Activated gamma-delta T cell treated with Interleukin-2 at 50 U/mL for 16 hours (primary cell): ENCODE measurements around the gene RANBP3.

ENCODE experiments used
- DNase-seq: peaks from one replicate; pipeline ENCODE4 v3.0.0-alpha.2; 2020

RANBP3 gene

DNA sequence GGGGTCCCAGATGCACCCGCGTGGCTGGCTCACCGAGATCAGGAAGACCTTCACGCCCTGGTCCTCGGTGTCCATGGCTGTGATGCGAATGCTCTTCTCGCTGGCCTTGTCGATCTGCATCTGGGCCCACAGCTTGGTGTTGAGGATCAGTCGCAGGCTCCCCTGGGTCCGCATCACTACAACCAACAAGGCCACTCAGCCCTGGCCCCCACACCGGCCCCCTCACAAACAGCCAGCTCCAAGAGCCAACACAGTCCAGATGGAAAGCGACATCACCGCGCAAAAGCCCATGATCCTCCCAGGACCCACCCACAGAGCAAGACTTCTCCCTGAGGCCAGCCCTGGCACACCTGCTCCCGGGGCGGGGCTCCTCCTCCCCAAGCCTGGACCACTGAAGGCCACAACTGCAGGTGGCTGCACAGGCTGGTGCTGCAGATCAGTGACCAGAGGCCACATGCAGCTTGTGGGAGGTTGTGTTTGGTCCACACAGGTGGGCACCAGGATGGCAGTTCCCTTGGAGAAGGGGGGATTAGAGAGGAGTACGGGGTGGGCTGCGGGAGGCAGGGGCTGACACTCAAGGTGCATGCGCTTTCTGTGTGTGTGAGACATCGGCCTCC, 59.4 kb downstream of the RANBP3 start:
- no peak for DNase-seq

DNA sequence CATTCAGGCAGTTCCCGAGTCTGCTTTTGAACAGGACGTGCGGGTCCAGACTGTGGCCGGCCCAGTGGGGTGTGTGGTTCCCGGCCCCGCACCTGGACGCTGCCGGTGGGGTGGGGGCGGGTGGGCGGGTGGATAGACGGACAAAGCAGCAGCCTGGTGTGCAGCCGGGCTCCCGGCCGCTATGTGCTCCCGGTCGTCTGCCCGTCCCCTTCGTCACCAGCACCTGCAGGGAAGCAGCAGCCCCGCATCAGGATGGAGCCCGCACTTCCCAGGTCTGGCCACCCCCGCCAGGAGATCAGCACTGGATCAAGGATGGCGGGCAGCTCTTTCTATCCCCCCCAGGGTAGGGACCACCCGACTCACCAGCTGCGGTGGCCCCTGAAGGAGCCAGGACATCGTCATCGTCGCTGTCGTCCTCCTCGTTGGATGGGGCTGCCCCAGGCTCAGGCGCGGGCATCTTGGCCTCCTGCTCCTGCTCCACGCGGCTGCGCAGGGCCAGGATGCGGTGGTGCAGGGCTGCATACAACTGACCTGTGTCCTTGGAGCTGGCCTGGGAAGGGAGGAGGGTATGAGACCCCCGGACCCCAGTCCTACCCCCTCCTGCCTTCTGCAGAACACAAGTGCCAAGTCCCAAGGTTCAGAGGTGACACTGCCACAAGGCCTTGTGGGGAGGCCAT, 60.4 kb downstream of the RANBP3 start:
- no peak for DNase-seq

DNA sequence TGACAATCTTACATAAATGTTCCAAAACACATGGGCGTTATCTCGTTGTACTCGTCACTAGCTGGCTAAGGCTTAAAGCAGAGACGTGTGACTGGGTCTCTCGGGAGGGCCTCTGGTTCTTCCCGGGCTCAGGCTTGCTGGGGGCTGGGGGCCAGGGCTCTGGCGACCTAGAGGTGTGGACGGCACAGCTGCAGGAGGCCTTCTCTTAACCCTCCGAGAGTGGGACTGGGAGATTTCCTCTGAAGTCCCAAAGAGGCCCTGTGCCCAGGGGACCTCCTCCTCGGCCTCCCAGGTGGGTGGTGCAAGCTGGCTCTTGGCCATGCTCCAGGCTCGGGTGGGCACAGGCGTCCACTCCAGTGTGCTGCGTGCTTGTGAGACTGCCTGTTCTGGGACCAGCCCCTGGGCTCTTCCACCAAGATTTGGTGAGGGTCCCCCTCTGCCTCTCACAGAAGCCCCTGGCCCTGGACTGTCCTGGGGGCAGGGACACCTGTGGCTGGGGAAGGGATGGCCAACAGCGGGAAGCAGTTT, 61.7 kb downstream of the RANBP3 start:
- no peak for DNase-seq

DNA sequence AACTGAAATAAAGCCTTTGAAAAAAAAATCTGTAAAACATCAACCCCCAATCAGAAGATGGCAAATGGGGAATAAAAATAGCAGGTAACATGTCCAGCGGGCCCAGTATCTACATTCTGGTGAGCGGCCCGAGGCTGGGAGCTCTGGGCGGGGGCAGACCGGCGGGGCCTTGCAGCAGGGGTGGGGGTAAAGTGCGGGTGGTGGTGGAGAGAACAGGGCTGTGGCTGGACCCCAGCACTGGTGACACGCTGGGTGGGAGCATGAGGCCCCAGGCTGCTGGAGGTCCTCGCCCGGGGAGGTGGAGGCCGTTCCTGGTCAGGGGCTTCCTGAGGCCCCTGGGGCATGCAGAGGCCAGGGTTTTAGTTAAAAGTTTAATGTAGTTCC, 62.2 kb downstream of the RANBP3 start:
- DNase-seq: no peak

DNA sequence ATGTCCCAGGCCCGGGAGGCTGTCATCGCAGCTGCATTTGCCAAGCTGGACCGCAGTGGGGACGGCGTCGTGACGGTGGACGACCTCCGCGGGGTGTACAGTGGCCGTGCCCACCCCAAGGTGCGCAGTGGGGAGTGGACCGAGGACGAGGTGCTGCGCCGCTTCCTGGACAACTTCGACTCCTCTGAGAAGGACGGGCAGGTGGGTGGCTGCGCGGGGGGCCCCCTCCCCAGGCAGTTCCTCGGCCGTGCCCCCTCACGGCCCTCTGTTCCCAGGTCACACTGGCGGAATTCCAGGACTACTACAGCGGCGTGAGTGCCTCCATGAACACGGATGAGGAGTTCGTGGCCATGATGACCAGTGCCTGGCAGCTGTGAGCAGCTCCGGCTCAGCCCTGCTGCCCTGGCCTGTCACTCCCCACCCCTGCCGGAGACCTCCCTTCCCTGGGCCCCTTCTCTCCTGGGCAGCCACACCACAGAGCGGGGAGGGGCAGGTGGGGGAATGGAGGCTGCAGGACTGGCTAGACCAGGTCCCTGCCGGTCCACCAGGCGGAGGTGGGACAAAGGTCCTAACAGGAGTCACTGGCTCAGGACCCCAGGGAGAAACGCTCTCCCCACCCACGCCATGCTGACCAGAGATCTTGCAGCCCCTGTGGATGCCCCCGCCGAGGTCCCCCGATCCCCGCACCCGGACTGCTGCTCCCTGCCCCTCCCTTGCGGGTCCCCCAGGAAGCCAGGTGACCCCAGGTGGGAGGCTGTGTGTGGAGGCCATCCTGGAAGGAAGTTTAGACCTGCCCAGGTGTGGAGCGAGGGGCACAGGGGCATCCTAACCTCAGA, 62.8 kb downstream of the RANBP3 start:
- DNase-seq: no peak

DNA sequence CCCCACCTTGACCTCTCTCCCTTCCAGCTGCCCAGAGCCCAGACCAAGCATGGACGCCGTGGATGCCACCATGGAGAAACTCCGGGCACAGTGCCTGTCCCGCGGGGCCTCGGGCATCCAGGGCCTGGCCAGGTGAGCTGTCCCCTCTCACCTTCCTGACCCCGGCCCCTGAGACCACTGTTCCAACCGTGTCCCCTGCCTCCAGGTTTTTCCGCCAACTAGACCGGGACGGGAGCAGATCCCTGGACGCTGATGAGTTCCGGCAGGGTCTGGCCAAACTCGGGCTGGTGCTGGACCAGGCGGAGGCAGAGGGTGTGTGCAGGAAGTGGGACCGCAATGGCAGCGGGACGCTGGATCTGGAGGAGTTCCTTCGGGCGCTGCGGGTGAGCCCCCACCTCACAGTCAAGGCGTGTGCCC, 63.6 kb downstream of the RANBP3 start:
- DNase-seq: no peak

DNA sequence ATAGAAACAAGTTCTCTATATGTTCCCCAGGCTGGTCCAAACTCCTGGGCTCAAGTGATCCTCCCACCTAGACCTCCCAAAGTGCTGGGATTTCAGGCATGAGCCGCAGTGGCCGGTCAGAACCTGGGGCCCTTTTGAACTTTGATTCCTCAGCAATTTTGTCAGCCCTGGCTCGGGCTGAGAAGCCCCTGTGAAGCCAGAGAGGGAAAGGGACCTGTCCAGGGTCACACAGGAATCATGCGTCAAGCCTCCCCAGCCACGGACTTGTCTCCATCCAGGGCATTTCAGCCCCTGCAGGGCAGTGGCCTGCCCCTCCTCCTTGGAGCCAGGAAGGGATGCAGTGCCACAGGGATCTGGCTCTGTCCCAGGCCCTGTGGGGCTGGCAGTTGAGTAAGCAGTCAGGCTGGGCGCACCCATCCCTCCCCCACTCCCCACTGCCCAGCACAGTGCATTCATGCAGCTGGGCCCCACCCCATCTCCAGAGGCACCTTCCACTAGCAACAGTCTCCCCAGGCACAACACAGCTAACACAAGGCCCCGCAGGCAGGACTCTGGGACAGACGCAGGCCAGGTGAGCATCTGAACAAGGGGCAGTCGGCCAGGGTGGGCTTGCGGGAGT, 64.1 kb downstream of the RANBP3 start, which contains the start of gene CAPS:
CAPS (plus strand) TSS at position 516 of the 619 bp plus-strand sequence. CDS start 153 bp downstream, outside the sequence.
- DNase-seq: no peak

DNA sequence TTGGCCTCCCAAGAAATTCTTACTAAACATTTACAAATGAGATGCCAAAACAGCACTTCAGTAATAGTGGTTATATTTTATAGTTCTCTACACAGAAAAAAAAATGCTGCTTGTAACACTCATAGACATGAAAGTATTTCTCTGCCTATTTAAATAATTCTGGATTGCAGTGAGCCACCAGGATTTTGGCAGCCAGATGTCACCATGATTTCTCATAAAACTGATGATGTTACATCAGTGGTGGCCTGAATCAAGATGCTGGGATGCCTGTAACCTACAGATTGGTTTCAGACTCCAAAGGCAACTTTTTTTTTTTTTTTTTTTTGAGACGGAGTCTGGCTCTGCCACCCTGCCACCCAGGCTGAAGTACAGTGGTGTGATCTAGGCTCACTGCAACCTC, 66.6 kb downstream of the RANBP3 start:
- no peak for DNase-seq

DNA sequence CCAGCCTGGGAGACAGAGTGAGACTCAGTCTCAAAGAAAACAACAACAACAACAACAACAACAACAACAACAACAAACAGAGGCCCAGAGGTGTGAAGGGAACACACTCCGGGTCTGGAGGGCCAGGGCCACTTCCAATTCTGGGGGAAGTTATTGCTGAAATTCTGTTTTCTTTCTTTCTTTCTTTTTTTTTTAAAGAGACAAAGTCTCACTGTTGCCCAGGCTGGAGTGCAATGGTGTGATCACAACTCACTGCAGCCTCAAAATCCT, 67.4 kb downstream of the RANBP3 start:
- DNase-seq: no peak

DNA sequence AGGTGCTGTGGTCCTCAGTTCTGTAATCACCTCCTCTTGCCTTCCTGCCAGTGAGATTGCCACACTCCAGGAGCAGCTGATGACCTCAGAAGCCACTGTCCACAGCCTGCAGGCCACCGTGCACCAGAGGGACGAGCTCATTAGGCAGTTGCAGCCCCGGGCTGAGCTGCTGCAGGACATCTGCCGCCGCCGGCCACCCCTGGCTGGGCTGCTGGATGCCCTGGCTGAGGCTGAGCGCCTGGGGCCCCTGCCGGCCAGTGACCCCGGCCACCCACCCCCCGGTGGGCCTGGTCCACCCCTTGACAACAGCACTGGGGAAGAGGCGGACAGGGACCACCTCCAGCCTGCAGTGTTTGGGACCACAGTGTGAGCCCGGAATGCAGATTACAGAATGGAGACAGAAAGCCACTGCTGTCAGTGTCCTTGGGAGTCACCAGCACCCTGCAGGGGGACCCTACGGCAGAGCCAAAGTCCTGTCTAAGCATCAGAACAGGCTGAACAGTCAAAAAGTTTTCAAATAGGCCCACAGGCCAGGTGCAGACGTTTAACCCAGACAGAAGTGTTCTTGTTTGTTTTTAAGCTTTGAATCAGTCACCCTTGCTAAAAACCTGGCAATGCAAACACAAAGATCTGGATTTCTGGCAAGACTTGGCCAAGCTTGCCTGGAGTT, 69.0 kb downstream of the RANBP3 start:
- DNase-seq: no peak

DNA sequence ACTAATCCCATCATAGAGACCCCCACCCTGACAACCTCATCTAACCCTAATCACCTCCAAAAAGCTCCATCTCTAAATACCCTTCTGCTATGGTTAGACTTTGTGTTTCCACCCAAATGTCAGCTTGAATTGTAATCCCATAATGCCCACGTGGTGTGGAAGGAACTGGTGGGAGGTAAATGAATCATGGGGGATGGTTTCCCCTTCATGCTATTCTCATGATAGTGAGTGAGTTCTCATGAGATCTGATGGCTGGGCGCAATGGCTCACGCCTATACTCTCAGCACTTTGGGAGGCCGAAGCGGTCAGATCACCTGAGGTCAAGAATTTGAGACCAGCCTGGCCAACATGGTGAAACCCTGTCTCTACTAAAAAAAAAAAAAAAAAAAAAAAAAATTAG, 70.7 kb downstream of the RANBP3 start:
- no peak for DNase-seq

DNA sequence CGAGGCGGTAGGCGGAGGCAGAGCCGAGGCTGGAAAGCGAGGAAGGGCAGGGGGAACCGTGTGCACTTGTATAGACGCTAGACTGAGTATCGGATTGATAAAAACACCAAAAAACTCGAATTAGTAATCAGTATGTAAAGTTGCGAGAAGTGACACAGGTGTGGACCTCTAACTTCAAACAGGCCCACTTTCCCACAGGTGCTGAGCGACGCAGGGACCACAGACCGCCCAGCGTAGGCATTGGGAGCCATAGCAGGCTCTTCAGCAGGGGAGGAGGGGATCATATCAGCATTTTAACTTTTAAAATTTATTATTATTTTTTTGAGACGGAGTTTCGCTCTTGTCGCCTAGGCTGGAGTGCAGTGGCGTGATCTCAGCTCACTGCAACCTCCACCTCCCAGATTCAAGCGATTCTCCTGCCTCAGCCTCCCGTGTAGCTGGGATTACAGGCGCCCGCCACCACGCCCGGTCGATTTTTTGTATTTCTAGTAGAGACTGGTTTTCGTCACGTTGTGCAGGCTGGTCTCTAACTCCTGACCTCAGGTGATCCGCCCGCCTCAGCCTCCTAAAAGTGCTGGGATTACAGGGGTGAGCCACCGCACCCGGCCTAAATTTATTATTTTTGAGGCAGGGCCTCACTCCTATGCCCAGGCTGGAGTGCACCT, 72.7 kb downstream of the RANBP3 start:
- no peak for DNase-seq

DNA sequence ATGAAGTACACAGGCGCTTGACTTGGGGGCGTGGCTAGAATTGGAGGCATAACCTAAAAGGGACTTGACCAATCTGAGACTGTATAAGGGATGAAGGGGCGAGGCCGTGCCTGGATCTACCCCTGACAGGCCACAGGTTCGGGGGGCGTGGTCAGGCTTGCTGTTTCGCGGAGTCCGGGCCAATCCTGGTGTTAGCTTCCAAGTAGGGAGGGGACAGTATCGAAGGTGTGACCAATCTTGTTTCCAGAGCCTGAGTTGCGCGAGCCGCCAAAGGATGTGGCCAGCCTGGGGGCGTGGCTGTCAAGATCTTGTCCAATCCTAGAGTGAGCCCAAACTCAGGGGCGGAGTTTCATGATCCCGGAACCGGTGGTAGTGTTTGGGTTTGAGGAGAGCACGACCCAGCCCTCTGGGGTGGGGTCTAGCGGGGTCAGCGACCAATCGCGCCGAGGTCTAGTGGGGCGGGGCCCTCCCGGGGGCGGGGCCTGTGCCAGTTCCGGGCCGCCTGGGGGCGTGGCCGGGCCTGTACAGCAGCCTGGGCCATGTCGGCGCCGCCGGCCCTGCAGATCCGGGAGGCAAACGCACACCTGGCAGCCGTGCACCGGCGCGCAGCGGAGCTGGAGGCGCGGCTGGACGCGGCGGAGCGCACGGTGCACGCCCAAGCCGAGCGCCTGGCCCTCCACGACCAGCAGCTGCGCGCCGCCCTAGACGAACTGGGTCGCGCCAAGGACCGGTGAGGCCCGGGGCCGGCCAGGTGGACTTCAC, 73.4 kb downstream of the RANBP3 start, which contains the start of gene VMAC:
VMAC (plus strand) TSS at position 521 of the 762 bp plus-strand sequence; CDS start at position 540, 19 bp downstream.
- DNase-seq: peak; percentile 100

DNA sequence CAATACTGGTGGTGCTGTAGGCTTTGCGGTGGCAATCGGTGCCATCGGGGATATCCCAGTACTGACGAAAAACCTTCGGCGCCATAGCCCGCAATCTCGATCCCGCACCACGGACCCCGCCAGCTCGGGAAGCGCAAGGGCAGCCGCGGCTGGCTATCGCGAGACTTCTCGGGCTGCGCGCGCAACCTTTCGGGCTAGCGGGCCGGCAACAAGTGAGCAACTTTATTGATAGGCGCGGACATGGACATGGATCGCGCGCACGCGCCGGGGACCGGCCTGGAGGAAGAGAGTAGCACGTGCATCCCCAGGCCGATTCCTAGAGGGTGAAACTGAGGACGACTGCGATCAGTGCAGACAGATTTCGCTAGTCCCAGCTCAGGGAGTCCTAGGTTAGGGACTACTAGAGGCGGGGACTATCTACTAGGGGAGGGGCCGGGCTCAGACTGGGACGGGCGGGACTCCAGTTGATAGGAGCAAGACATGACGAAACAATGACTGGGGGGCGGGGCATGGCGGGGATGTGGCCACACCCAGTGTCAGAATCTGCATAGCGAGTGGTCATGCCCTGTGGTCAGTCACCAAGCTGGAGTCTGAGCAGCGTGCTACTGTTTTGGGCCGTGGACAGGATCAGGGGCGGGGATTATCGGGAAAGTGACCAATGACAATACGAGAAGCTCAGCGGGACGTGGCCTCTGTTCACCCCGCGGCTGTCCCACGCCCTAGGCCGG, 74.2 kb downstream of the RANBP3 start, which contains the start of gene NDUFA11:
NDUFA11 (minus strand) TSS at position 167 of the 728 bp plus-strand sequence; CDS start at position 85, 82 bp downstream.
- DNase-seq: peak; percentile 95

DNA sequence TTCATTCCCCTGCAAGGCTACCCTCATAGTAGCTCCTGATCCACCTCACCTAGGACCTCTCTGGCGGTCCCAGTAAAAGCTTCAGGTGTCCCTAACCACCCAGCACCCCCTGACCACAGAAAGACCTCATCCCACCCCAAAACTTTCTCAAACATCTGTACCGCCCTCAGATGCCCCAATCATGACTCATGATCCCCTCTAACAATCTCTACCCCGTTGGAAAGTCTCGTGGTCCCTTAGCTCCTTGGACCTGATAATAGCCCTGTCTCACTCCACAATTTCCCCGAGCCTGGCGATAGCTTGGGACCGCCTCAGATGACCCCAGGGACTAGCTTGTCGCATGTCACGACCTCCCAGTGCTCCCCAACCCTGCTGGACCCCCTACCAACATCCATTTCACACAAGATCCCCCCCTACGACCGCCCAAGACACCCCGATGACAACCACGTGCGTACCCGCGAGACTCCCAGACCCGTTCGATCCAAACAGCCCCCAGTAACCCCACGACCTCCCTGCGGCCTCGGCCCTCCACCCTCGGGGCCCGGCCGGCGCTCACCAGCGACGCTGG, 74.8 kb downstream of the RANBP3 start:
- no peak for DNase-seq

DNA sequence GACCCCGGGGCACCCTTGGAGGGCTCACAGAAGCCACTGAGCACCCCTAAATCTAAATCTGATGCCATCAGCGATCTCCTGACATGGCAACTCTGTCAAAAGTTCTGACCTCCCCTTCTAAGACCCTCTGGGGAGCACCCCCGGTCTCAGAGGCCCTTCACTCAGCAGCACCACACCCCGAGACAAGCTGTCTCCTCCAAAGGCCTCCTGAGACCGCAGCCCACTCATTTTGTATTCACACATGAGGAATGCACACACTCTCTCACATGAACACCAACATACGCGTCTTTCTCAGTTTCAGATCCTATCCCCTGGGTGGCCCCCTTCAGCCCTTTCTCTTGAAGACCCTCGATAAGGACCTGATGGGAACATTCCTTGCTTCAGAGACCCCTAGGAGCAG, 77.0 kb downstream of the RANBP3 start:
- DNase-seq: no peak

DNA sequence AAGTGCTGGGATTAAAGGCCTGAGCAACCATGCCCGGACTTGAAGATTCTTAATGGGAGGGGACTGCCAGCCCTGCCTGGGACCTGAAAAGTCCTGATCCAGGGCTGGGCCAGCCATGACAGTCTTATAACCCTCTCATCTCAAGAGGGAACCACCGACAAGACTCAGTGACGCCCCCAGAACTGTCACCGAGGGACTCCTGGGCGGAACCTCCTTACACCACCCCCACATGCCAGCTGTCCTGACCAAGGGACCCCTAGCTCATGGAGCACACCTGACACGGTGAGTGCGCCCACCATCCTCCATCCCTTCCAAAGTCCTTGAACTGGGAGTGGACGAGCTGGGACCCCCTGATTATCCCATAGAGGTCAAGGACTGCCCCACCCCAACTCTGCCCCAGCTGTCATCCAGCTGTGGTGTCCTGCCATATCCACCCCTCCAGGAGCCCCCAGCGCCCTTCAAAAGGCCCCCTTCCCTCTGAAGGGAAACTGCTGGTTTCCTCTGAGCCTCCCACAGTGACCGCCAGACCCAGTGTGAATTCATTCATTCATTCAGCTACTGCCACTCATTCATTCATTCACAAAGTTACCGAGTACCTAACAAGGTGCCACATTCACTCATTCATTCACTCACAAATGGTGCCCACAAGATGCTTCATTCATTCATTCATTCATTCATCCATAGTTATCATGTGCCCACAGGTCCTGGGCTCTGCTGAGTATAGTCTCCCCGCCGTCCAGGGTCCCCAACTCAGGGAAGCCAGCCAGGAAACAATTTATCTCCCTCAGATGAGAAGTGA, 78.0 kb downstream of the RANBP3 start:
- no peak for DNase-seq

DNA sequence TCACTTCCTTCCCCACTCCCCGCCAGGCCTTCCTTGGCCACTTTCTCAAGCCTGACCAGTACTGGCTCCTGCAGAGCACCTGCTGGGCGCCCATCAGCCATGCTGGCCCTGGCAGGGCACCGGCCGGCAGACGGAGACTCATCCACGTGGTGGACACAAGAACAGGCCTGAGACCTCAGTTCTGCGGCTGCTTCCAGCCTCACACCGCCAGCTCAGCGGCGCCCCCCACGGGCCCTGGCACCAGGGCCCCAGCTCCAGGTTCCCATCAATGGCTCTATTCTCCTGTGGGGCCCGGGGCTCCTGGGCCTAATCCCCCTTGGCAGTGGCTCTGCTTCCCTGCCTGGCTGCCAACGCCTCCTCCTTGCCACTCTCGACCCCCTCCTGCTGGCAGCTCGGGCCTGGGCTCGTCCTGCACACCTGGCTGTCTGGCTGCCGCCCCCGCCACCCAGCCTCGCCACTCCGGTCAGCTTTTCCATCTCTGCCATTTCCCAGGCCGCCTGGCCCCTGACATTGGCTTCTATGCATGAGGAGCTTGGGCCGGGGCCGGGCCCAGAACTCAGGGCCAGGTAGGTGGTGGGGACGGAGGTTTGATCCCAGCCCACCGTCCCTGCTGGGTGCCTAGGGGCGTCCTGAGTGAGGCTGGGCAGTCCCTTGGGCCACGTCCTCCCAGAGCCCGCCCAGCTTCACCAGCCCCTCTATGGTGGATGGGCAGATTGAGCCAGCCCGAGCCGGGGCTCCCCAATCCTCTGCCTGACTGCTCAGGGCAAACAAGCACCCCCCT, 80.6 kb downstream of the RANBP3 start:
- DNase-seq: no peak
